ENCODE measurements around the gene HMX2. TPM values are rescaled to one million over a fixed set of nuclear protein-coding genes. Genes with fewer than 3 reads are reported as not detected.

HMX2 gene
- 0.10 TPM in 1 of 2 replicates, not detected in the other for total RNA-seq (2014; rRNA removed; shearing (Covaris generic))

GRCh38 chr10:123147635-123148413 lies at the start of gene HMX2:
Gene HMX2 (plus strand): TSS chr10:123148136. CDS start chr10:123148379, 243 bp downstream.
- DNase-seq (ENCODE audit: low read depth) = no peak

- DNase-seq (ENCODE audit: low read depth) = peak; percentile 2
Measured at GRCh38 chr10:123100030-123100762, 47.7 kb upstream of the HMX2 start.

- no peak for DNase-seq (ENCODE audit: low read depth)
Measured at GRCh38 chr10:123101872-123102271, 46.1 kb upstream of the HMX2 start.

GRCh38 chr10:123102673-123103072 lies 45.3 kb upstream of the HMX2 start:
- no peak for DNase-seq (ENCODE audit: low read depth)

GRCh38 chr10:123103944-123104343 lies 44.0 kb upstream of the HMX2 start:
- DNase-seq (ENCODE audit: low read depth) = no peak

GRCh38 chr10:123109466-123109865 lies 38.5 kb upstream of the HMX2 start:
- peak; percentile 75 for DNase-seq (ENCODE audit: low read depth)

- DNase-seq (ENCODE audit: low read depth) = no peak
Measured at GRCh38 chr10:123117644-123118417, 30.1 kb upstream of the HMX2 start.

GRCh38 chr10:123119081-123119480 lies 28.9 kb upstream of the HMX2 start:
- DNase-seq (ENCODE audit: low read depth) = no peak

GRCh38 chr10:123126246-123126645 lies 21.7 kb upstream of the HMX2 start:
- no peak for DNase-seq (ENCODE audit: low read depth)

GRCh38 chr10:123129618-123130271 lies 18.2 kb upstream of the HMX2 start:
- peak; percentile 28 for DNase-seq (ENCODE audit: low read depth)

GRCh38 chr10:123132576-123133477 lies 15.1 kb upstream of the HMX2 start:
- peak; percentile 63 for DNase-seq (ENCODE audit: low read depth)

- no peak for DNase-seq (ENCODE audit: low read depth)
Measured at GRCh38 chr10:123133541-123134342, 14.2 kb upstream of the HMX2 start.

GRCh38 chr10:123134343-123134914 lies 13.5 kb upstream of the HMX2 start:
- DNase-seq (ENCODE audit: low read depth) = no peak

- DNase-seq (ENCODE audit: low read depth) = no peak
Measured at GRCh38 chr10:123134915-123135414, 13.0 kb upstream of the HMX2 start.

- DNase-seq (ENCODE audit: low read depth) = no peak
Measured at GRCh38 chr10:123135415-123136141, 12.4 kb upstream of the HMX2 start, which contains the start of gene HMX3. Gene HMX3 (plus strand): TSS chr10:123135970. CDS start chr10:123136051, 81 bp downstream.

- no peak for DNase-seq (ENCODE audit: low read depth)
Measured at GRCh38 chr10:123136221-123136805, 11.6 kb upstream of the HMX2 start.

- no peak for DNase-seq (ENCODE audit: low read depth)
Measured at GRCh38 chr10:123136806-123137642, 10.9 kb upstream of the HMX2 start.

All from RPMI7951 (cell line).